HepG2 (cell line): ENCODE results near the gene GABARAPL2. TPM values are rescaled to one million over a fixed set of nuclear protein-coding genes. Genes with fewer than 3 reads are reported as not detected.

ENCODE experiments used
- ARNT2 ChIP-seq: sonication (generic); formaldehyde crosslinking; IDR thresholded peaks from 2 replicates; pipeline ENCODE4 v1.8.0; 2022; ENCODE audit warnings: mild to moderate bottlenecking, low read depth, missing genetic modification reagents, moderate library complexity
- ATF6 ChIP-seq: sonication (generic); formaldehyde crosslinking; conservative IDR thresholded peaks from 2 replicates; pipeline ENCODE4 v1.4.0; 2020; ENCODE audit warnings: missing genetic modification reagents
- FOXP4 ChIP-seq: sonication (generic); formaldehyde crosslinking; IDR thresholded peaks from 2 replicates; pipeline ENCODE4 v1.4.0; 2020; ENCODE audit warnings: missing genetic modification reagents
- HES4 ChIP-seq: sonication (generic); formaldehyde crosslinking; IDR thresholded peaks from 2 replicates; pipeline ENCODE4 v1.9.0; 2021; ENCODE audit warnings: mild to moderate bottlenecking, missing genetic modification reagents, borderline replicate concordance
- KAT2B ChIP-seq: fragments of 150-350 bp; IDR thresholded peaks from 2 replicates; pipeline ENCODE4 v1.6.1; 2014; ENCODE audit warnings: low read depth, low read length, borderline replicate concordance
- LBX2 ChIP-seq: sonication (generic); formaldehyde crosslinking; IDR thresholded peaks from 2 replicates; pipeline ENCODE4 v1.5.0; 2020; ENCODE audit warnings: missing genetic modification reagents, mild to moderate bottlenecking, borderline replicate concordance
- NCOA5 ChIP-seq: sonication (generic); formaldehyde crosslinking; IDR thresholded peaks from 2 replicates; pipeline ENCODE4 v1.4.0; 2020; ENCODE audit warnings: missing genetic modification reagents
- PAX8 ChIP-seq: sonication (generic); formaldehyde crosslinking; IDR thresholded peaks from 2 replicates; pipeline ENCODE4 v1.8.0; 2022; ENCODE audit warnings: mild to moderate bottlenecking, missing genetic modification reagents, borderline replicate concordance
- POLR2G ChIP-seq: fragments of 200-400 bp; formaldehyde crosslinking; IDR thresholded peaks from 2 replicates; pipeline ENCODE4 v1.6.1; 2018; ENCODE audit warnings: mild to moderate bottlenecking, low read depth, low read length, moderate library complexity
- SNAPC5 ChIP-seq: sonication (generic); formaldehyde crosslinking; IDR thresholded peaks from 2 replicates; pipeline ENCODE4 v1.8.1; 2023; ENCODE audit warnings: mild to moderate bottlenecking, missing genetic modification reagents, borderline replicate concordance
- SP4 ChIP-seq: sonication (generic); formaldehyde crosslinking; IDR thresholded peaks from 2 replicates; pipeline ENCODE4 v1.8.1; 2023; ENCODE audit warnings: mild to moderate bottlenecking, missing genetic modification reagents
- TAF15 ChIP-seq: fragments of 200-400 bp; formaldehyde crosslinking; IDR thresholded peaks from one replicate; pipeline ENCODE4 v1.6.1; 2018; ENCODE audit warnings: mild to moderate bottlenecking, low read depth, low read length; ENCODE audit not compliant: poor library complexity, severe bottlenecking
- TIGD3 ChIP-seq: sonication (generic); formaldehyde crosslinking; IDR thresholded peaks from 2 replicates; pipeline ENCODE4 v1.5.1; 2020; ENCODE audit warnings: mild to moderate bottlenecking, missing genetic modification reagents, borderline replicate concordance
- TRIM24 ChIP-seq: sonication (generic); formaldehyde crosslinking; IDR thresholded peaks from 2 replicates; pipeline ENCODE4 v1.8.0; 2022; ENCODE audit warnings: mild to moderate bottlenecking, missing genetic modification reagents
- ZBTB7B ChIP-seq: sonication (generic); formaldehyde crosslinking; IDR thresholded peaks from 2 replicates; pipeline ENCODE4 v1.4.0; 2020; ENCODE audit warnings: missing genetic modification reagents
- ZEB1 ChIP-seq: IDR thresholded peaks from 2 replicates; pipeline ENCODE4 v1.6.1; 2012; ENCODE audit warnings: mild to moderate bottlenecking, low read depth, inconsistent platforms; ENCODE audit not compliant: insufficient replicate concordance
- ZFX ChIP-seq: sonication (generic); formaldehyde crosslinking; IDR thresholded peaks from 2 replicates; pipeline ENCODE4 v1.4.0; 2020; ENCODE audit warnings: mild to moderate bottlenecking, low read depth, missing genetic modification reagents, moderate library complexity
- ZNF121 ChIP-seq: sonication (generic); formaldehyde crosslinking; IDR thresholded peaks from 2 replicates; pipeline ENCODE4 v1.5.0; 2020; ENCODE audit warnings: mild to moderate bottlenecking, missing genetic modification reagents
- ZNF775 ChIP-seq: sonication (generic); formaldehyde crosslinking; IDR thresholded peaks from 2 replicates; pipeline ENCODE4 v1.4.0; 2020; ENCODE audit warnings: missing genetic modification reagents, mild to moderate bottlenecking, moderate library complexity, borderline replicate concordance
- ZNF879 ChIP-seq: sonication (generic); formaldehyde crosslinking; IDR thresholded peaks from 2 replicates; pipeline ENCODE4 v1.8.1; 2023; ENCODE audit warnings: missing genetic modification reagents
- ZSCAN20 ChIP-seq: sonication (generic); formaldehyde crosslinking; IDR thresholded peaks from 2 replicates; pipeline ENCODE4 v1.4.0; 2020; ENCODE audit warnings: missing genetic modification reagents, mild to moderate bottlenecking, borderline replicate concordance
- polyA plus RNA-seq, 8 experiments: library from polyadenylated mRNA; depleted of rRNA in 3 of 8; stranded (reverse) in 7 of 8; unstranded in 1 of 8; fragments of >200 nt; fragmentation: Illumina TruSeq in 4 of 8; extraction: Trizol in 4 of 8; gene quantifications; 2 replicates each; pipeline versions ENCODE4 v1.2.1 to v1.2.3, GENCODE V29; 2011 to 2016; ENCODE audit warnings: low read depth in 4 of 8, missing spikeins in 1 of 8, mixed read lengths in 1 of 8; ENCODE audit not compliant: insufficient read depth in 1 of 8
- total RNA-seq, 5 experiments: library from RNA; depleted of rRNA; stranded (reverse); fragments of >200 nt; fragmentation: Illumina TruSeq; extraction: Trizol; gene quantifications; 2 replicates each; pipeline ENCODE4 v1.2.3, GENCODE V29; 2016; ENCODE audit warnings: low read depth in 1 of 5

The GABARAPL2 gene
- total and polyA plus RNA-seq, 2 of the 13 experiments (the other 11 are each of a cell fraction or from before 2014, with no cell fraction given) = 76.4 to 83.0 TPM

GRCh38 chr16:75622761-75623605 is 56.8 kb downstream of the GABARAPL2 start, which contains the start of gene ADAT1 (continued):
- TF ChIP-seq FOXP4 (CRISPR knock-in tag) (no peak; the same call in 1 of the 2 replicates), ARNT2 (peak; percentile 76), SP4 (CRISPR knock-in tag) (peak; percentile 77; the same call in 1 of the 2 replicates), TAF15 (peak; percentile 61), ZNF879 (CRISPR knock-in tag) (no peak), ZSCAN20 (0 out of 2 replicates have a peak, but pooled peaks have one; percentile 38), ZFX (CRISPR knock-in tag) (peak; percentile 88), ATF6 (CRISPR knock-in tag) (no peak), LBX2 (CRISPR knock-in tag) (no peak), HES4 (CRISPR knock-in tag) (no peak), TRIM24 (CRISPR knock-in tag) (no peak), POLR2G (peak; percentile 97), ZNF775 (CRISPR knock-in tag) (no peak), ZEB1 (no peak), ZBTB7B (CRISPR knock-in tag) (peak; percentile 66; the same call in 1 of the 2 replicates), TIGD3 (CRISPR knock-in tag) (0 out of 2 replicates have a peak, but pooled peaks have one; percentile 52), SNAPC5 (CRISPR knock-in tag) (no peak), PAX8 (CRISPR knock-in tag) (peak; percentile 56; the same call in 1 of the 2 replicates), NCOA5 (CRISPR knock-in tag) (no peak), ZNF121 (CRISPR knock-in tag) (peak; percentile 85; the same call in 1 of the 2 replicates), KAT2B (no peak)
